ENCODE measurements around the gene FTO.

FTO gene

GRCh38 chr16:53711390-53711789, 7.4 kb downstream of the FTO start:
- no peak for TF ChIP-seq CTCF (IDR thresholded peaks at IDR 0.05; ENCODE audit: low read depth, low read length)
- no peak for DNase-seq (ENCODE audit: extremely low read depth, low read depth)

- no peak for TF ChIP-seq CTCF (IDR thresholded peaks at IDR 0.05; ENCODE audit: low read depth, low read length)
- DNase-seq (ENCODE audit: extremely low read depth, low read depth) = no peak
Measured at GRCh38 chr16:53712065-53712464, 8.1 kb downstream of the FTO start.

- DNase-seq (ENCODE audit: extremely low read depth, low read depth) = no peak
- no peak for TF ChIP-seq CTCF (IDR thresholded peaks at IDR 0.05; ENCODE audit: low read depth, low read length)
Measured at GRCh38 chr16:53713403-53714204, 9.6 kb downstream of the FTO start.

GRCh38 chr16:53714205-53715022, 10.5 kb downstream of the FTO start:
- no peak for DNase-seq (ENCODE audit: extremely low read depth, low read depth)
- TF ChIP-seq CTCF (IDR thresholded peaks at IDR 0.05; ENCODE audit: low read depth, low read length) = no peak

- no peak for DNase-seq (ENCODE audit: extremely low read depth, low read depth)
- TF ChIP-seq CTCF (IDR thresholded peaks at IDR 0.05; ENCODE audit: low read depth, low read length) = no peak
Measured at GRCh38 chr16:53715023-53715384, 11.0 kb downstream of the FTO start.

- no peak for TF ChIP-seq CTCF (IDR thresholded peaks at IDR 0.05; ENCODE audit: low read depth, low read length)
- no peak for DNase-seq (ENCODE audit: extremely low read depth, low read depth)
Measured at GRCh38 chr16:53717577-53717976, 13.6 kb downstream of the FTO start.

- no peak for TF ChIP-seq CTCF (IDR thresholded peaks at IDR 0.05; ENCODE audit: low read depth, low read length)
Measured at GRCh38 chr16:53721017-53721416, 17.1 kb downstream of the FTO start.

More at GRCh38 chr16:53721017-53721416, 17.1 kb downstream of the FTO start:
- DNase-seq (ENCODE audit: extremely low read depth, low read depth) = no peak
